ENCODE results near the gene CAB39L.

GRCh38 chr13:49288458-49288857 lies 155.4 kb downstream of the CAB39L start:
- TF ChIP-seq, protein P1, sequence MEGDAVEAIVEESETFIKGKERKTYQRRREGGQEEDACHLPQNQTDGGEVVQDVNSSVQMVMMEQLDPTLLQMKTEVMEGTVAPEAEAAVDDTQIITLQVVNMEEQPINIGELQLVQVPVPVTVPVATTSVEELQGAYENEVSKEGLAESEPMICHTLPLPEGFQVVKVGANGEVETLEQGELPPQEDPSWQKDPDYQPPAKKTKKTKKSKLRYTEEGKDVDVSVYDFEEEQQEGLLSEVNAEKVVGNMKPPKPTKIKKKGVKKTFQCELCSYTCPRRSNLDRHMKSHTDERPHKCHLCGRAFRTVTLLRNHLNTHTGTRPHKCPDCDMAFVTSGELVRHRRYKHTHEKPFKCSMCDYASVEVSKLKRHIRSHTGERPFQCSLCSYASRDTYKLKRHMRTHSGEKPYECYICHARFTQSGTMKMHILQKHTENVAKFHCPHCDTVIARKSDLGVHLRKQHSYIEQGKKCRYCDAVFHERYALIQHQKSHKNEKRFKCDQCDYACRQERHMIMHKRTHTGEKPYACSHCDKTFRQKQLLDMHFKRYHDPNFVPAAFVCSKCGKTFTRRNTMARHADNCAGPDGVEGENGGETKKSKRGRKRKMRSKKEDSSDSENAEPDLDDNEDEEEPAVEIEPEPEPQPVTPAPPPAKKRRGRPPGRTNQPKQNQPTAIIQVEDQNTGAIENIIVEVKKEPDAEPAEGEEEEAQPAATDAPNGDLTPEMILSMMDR (IDR thresholded peaks at IDR 0.05; ENCODE audit: extremely low read depth in 1 of 2, insufficient read depth in 1 of 2, low read depth in 1 of 2, low read length in 2 of 2) = no peak
- no peak for TF ChIP-seq POLR2A (IDR thresholded peaks at IDR 0.05; ENCODE audit: low read depth, low read length)
- TF ChIP-seq POLR2AphosphoS5 (IDR thresholded peaks at IDR 0.05; ENCODE audit: insufficient read depth, low read depth, low read length) = no peak

Measured in endothelial cell of umbilical vein (primary cell).